Keratinocyte (primary cell): ENCODE measurements around the gene PDS5A.

Source experiments
- EZH2 ChIP-seq: IDR thresholded peaks from one replicate; pipeline ENCODE4 v1.6.1; 2012; ENCODE audit warnings: inconsistent platforms, mild to moderate bottlenecking, low read length, moderate library complexity
- TF ChIP-seq, protein P1 (sequence below), 3 experiments: IDR thresholded peaks in 1 of 3; conservative IDR thresholded peaks in 1 of 3; optimal IDR thresholded peaks in 1 of 3; 2 replicates in 2 of 3; 3 replicates in 1 of 3; pipeline versions ENCODE3 to v1.5.1; 2011; ENCODE audit warnings: low read length in 3 of 3, mild to moderate bottlenecking in 3 of 3, moderate library complexity in 2 of 3, control low read depth in 1 of 3, inconsistent platforms in 1 of 3; ENCODE audit not compliant: insufficient read depth in 2 of 3; ENCODE audit errors: extremely low read depth in 1 of 3

DNA sequence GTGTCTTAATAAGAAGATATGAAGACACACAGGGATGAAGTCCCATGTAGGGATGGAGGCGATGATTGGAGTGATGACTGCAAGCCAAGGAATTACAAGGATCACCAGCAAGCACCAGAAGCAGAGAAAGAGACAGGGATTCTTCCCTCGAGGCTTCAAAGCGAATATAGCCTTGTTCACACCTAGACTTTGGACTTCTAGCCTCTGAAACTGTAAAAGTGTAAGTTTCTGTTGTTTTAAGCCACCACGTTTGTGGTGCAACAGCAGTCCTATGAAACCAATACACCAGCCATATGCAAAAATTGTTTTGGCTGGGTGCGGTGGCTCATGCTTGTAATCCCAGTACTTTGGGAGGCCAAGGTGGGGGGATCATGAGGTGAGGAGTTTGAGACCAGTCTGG is 9.8 kb upstream of the PDS5A start:
- TF ChIP-seq, protein P1, sequence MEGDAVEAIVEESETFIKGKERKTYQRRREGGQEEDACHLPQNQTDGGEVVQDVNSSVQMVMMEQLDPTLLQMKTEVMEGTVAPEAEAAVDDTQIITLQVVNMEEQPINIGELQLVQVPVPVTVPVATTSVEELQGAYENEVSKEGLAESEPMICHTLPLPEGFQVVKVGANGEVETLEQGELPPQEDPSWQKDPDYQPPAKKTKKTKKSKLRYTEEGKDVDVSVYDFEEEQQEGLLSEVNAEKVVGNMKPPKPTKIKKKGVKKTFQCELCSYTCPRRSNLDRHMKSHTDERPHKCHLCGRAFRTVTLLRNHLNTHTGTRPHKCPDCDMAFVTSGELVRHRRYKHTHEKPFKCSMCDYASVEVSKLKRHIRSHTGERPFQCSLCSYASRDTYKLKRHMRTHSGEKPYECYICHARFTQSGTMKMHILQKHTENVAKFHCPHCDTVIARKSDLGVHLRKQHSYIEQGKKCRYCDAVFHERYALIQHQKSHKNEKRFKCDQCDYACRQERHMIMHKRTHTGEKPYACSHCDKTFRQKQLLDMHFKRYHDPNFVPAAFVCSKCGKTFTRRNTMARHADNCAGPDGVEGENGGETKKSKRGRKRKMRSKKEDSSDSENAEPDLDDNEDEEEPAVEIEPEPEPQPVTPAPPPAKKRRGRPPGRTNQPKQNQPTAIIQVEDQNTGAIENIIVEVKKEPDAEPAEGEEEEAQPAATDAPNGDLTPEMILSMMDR (optimal IDR thresholded peaks at IDR 0.05 in 1 of 3, IDR thresholded peaks at IDR 0.05 in 1 of 3, conservative IDR thresholded peaks at IDR 0.05 in 1 of 3; ENCODE audit: extremely low read depth in 1 of 3, insufficient read depth in 2 of 3, low read length in 3 of 3): no peak
- TF ChIP-seq EZH2: no peak
